ENCODE measurements around the gene MX1. TPM values are rescaled to one million over a fixed set of nuclear protein-coding genes. Genes with fewer than 3 reads are reported as not detected.

The MX1 gene, protein sequence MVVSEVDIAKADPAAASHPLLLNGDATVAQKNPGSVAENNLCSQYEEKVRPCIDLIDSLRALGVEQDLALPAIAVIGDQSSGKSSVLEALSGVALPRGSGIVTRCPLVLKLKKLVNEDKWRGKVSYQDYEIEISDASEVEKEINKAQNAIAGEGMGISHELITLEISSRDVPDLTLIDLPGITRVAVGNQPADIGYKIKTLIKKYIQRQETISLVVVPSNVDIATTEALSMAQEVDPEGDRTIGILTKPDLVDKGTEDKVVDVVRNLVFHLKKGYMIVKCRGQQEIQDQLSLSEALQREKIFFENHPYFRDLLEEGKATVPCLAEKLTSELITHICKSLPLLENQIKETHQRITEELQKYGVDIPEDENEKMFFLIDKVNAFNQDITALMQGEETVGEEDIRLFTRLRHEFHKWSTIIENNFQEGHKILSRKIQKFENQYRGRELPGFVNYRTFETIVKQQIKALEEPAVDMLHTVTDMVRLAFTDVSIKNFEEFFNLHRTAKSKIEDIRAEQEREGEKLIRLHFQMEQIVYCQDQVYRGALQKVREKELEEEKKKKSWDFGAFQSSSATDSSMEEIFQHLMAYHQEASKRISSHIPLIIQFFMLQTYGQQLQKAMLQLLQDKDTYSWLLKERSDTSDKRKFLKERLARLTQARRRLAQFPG
- 10 to 100 TPM in 1 of 4 donors, 1 to 10 TPM in 3; 3.8 to 14.9 (median 6.2) TPM for total RNA-seq
- polyA plus RNA-seq: 1 to 10 TPM; 2.2 to 3.7 (median 3.5) TPM
- long read RNA-seq, donor 1, partial matches to known transcripts: 3 of 7 reads
- long read RNA-seq, donor 1, other reads (novel, unspliced or antisense): 1 of 7 reads
- long read RNA-seq, donor 2, partial matches to known transcripts: 1 of 6 reads
- long read RNA-seq, donor 2, other reads (novel, unspliced or antisense): 3 of 6 reads

- peak within 1 kb of the TSS; percentile 43 for H3K27ac ChIP-seq
- H3K4me1 ChIP-seq: no peaks in the 10 kb centered on the region
- 1 to 3% (median 2%) methylated on average over 63 to 65 of the region's 65 CpGs for WGBS, 3 donors
- no peak for TF ChIP-seq CTCF (IDR thresholded peaks at IDR 0.05)
- peaks cover 0 to 4% of the 10 kb centered on the region in 2 donors for H3K36me3 ChIP-seq (ENCODE audit: insufficient read depth in 1 of 2, low read depth in 1 of 2)
- H3K9me3 ChIP-seq: no peaks in the 10 kb centered on the region
- DNase-seq (peak; percentile 81 to 82), ATAC-seq (peak; percentile 49 to 87 (median 66))
- H3K27me3 ChIP-seq (ENCODE audit: insufficient read depth in 3 of 3, low read length in 2 of 3): peaks cover 0 to 30% (median 0%) of the 10 kb centered on the region in 3 donors
- peak within 1 kb of the TSS; percentile 71 for H3K4me3 ChIP-seq
- intact Hi-C loops (cut with DNase I): no loop called here
These were observed at the start of gene MX1 for GRCh38 chr21:41425954-41426675. Gene MX1 (plus strand): TSS chr21:41426239. CDS start chr21:41432071, 5,832 bp downstream.

- no peaks in the 10 kb centered on the region for H3K36me3 ChIP-seq (ENCODE audit: insufficient read depth in 1 of 2, low read depth in 1 of 2)
- TF ChIP-seq CTCF (IDR thresholded peaks at IDR 0.05): no peak
- H3K4me1 ChIP-seq: no peaks in the 10 kb centered on the region
These were observed 48.3 kb upstream of the MX1 start for GRCh38 chr21:41377715-41378114.

GRCh38 chr21:41378849-41379248 lies 47.2 kb upstream of the MX1 start:
- Histone ChIP-seq H3K27me3 (ENCODE audit: insufficient read depth in 3 of 3, low read length in 2 of 3) (peaks cover 0 to 2% (median 0%) of the 10 kb centered on the region in 3 donors), H3K36me3 (ENCODE audit: insufficient read depth in 1 of 2, low read depth in 1 of 2) (no peaks in the 10 kb centered on the region), H3K4me3 (no peak overlapping the region), H3K27ac (no peak overlapping the region), H3K9me3 (no peaks in the 10 kb centered on the region), H3K4me1 (no peaks in the 10 kb centered on the region)
- DNase-seq (no peak), ATAC-seq (no peak)
- 66 to 76% (median 76%) methylated on average over 8 of the region's 8 CpGs for WGBS, 3 donors
- intact Hi-C loops (cut with DNase I): no loop called here
- TF ChIP-seq CTCF (IDR thresholded peaks at IDR 0.05): no peak

More at GRCh38 chr21:41377715-41378114, 48.3 kb upstream of the MX1 start:
- Histone ChIP-seq H3K4me3 (no peak overlapping the region), H3K9me3 (no peaks in the 10 kb centered on the region), H3K27ac (no peak overlapping the region), H3K27me3 (ENCODE audit: insufficient read depth in 3 of 3, low read length in 2 of 3) (peaks cover 0 to 2% (median 0%) of the 10 kb centered on the region in 3 donors)
- DNase-seq (no peak), ATAC-seq (no peak)
- 80 to 86% (median 84%) methylated on average over 16 of the region's 16 CpGs for whole genome bisulfite sequencing, 3 donors
- intact Hi-C loops (cut with DNase I): no loop called here

- ATAC-seq (no peak), DNase-seq (no peak)
- no peaks in the 10 kb centered on the region for H3K36me3 ChIP-seq (ENCODE audit: insufficient read depth in 1 of 2, low read depth in 1 of 2)
- H3K4me3 ChIP-seq: no peak overlapping the region
- TF ChIP-seq CTCF (IDR thresholded peaks at IDR 0.05): no peak
- H3K27me3 ChIP-seq (ENCODE audit: insufficient read depth in 3 of 3, low read length in 2 of 3): peaks cover 0 to 2% (median 0%) of the 10 kb centered on the region in 3 donors
- 89 to 92% (median 90%) methylated on average over 12 of the region's 12 CpGs for WGBS, 3 donors
- no peak overlapping the region for H3K27ac ChIP-seq
- no peaks in the 10 kb centered on the region for H3K9me3 ChIP-seq
- H3K4me1 ChIP-seq: no peaks in the 10 kb centered on the region
- intact Hi-C loops (cut with DNase I): no loop called here
These were observed 46.1 kb upstream of the MX1 start for GRCh38 chr21:41379901-41380300.
